A673 (cell line): Measurements from ENCODE around the gene CEP44. TPM values are rescaled to one million over a fixed set of nuclear protein-coding genes. Genes with fewer than 3 reads are reported as not detected.

Source experiments
- BruUV-seq: library from RNA; stranded (reverse); fragments of 400-500 nt; replicated peaks from 2 replicates; lab custom pipeline; 2021; lab: Mats Ljungman, UMichigan
- CTCF ChIA-PET: fragments of 300-600 bp; sonication (Branson Sonifier 250); formaldehyde crosslinking; loops from one replicate; lab custom pipeline; 2022; ENCODE audit warnings: antibody characterized with exemption; lab: Charles Lee
- POLR2A ChIA-PET: fragments of 300-600 bp; sonication (Branson Sonifier 250); formaldehyde crosslinking; loops from one replicate; lab custom pipeline; 2022; ENCODE audit warnings: antibody characterized with exemption; ENCODE audit not compliant: low non-redundant PET; lab: Charles Lee
- DNase-seq: peaks from one replicate; pipeline ENCODE4 v3.0.0-alpha.2; 2015; ENCODE audit warnings: low spot score
- H3K27ac ChIP-seq: fragments of 200-600 bp; sonication (generic); 2 replicates; pipeline ENCODE4 v1.5.1; 2016; ENCODE audit warnings: mixed run types, low read depth, mild to moderate bottlenecking, mixed read lengths, antibody characterized with exemption, low read length; ENCODE audit not compliant: poor library complexity, severe bottlenecking
- H3K27me3 ChIP-seq: fragments of 200-600 bp; sonication (generic); replicated peaks from 2 replicates; pipeline ENCODE4 v1.6.1; 2017; ENCODE audit warnings: mixed run types, low read depth, mild to moderate bottlenecking, mixed read lengths, antibody characterized with exemption, low read length; ENCODE audit not compliant: insufficient read depth, poor library complexity
- H3K36me3 ChIP-seq: fragments of 200-600 bp; sonication (generic); 2 replicates; pipeline ENCODE4 v1.6.1; 2016; ENCODE audit warnings: mixed run types, mild to moderate bottlenecking, mixed read lengths, antibody characterized with exemption, low read length; ENCODE audit not compliant: insufficient read depth, poor library complexity, severe bottlenecking
- H3K4me1 ChIP-seq: fragments of 200-600 bp; sonication (generic); 2 replicates; pipeline ENCODE4 v1.6.1; 2017; ENCODE audit warnings: mixed run types, mild to moderate bottlenecking, mixed read lengths, antibody characterized with exemption, low read length; ENCODE audit not compliant: insufficient read depth, poor library complexity, severe bottlenecking
- H3K4me3 ChIP-seq: fragments of 200-600 bp; sonication (generic); 2 replicates; pipeline ENCODE4 v1.5.1; 2016; ENCODE audit warnings: low read depth, mixed run types, mild to moderate bottlenecking, mixed read lengths, low read length; ENCODE audit not compliant: poor library complexity, severe bottlenecking
- H3K9me3 ChIP-seq: fragments of 200-600 bp; sonication (generic); 2 replicates; pipeline ENCODE4 v1.6.1; 2016; ENCODE audit warnings: mixed run types, low read depth, mild to moderate bottlenecking, mixed read lengths, antibody characterized with exemption, low read length; ENCODE audit not compliant: poor library complexity, severe bottlenecking
- CTCF ChIP-seq: fragments of 300-800, 200-600 bp; sonication (generic); conservative IDR thresholded peaks from 2 replicates; pipeline ENCODE4 v1.5.1; 2017; ENCODE audit warnings: low read depth, mild to moderate bottlenecking, antibody characterized with exemption, low read length, moderate library complexity, mixed read lengths
- EZH2 ChIP-seq: fragments of 200-600 bp; sonication (generic); IDR thresholded peaks from 2 replicates; pipeline ENCODE4 v1.6.1; 2017; ENCODE audit warnings: borderline replicate concordance, low read depth, mild to moderate bottlenecking, mixed read lengths, antibody characterized with exemption, low read length; ENCODE audit not compliant: poor library complexity, severe bottlenecking
- intact Hi-C: fragments of 100-400 bp; cut with micrococcal nuclease; formaldehyde crosslinking; loops from one replicate; pipeline ENCODE4 v1.10.0; 2022; ENCODE audit not compliant: unreplicated experiment
- total RNA-seq: library from RNA; stranded (reverse); gene quantifications from 2 replicates; pipeline ENCODE4 v1.2.3, GENCODE V29; 2021

The CEP44 gene
- total RNA-seq, 1 experiment from 2014 or later: 22.3 TPM

GRCh38 chr4:174266416-174266815 lies 17.3 kb upstream of the CEP44 start:
- Histone ChIP-seq H3K27me3 (no peaks in the 10 kb centered on the region), H3K9me3 (no peaks in the 10 kb centered on the region), H3K4me3 (no peak overlapping the region), H3K27ac (no peak overlapping the region), H3K4me1 (peaks cover 16% of the 10 kb centered on the region), H3K36me3 (no peaks in the 10 kb centered on the region)
- BruUV-seq: no TSS peak
- no peak for TF ChIP-seq CTCF
- TF ChIP-seq EZH2: no peak
- intact Hi-C loops: no loop called here
- ChIA-PET CTCF (no interaction called here), POLR2A (no interaction called here)
- DNase-seq: no peak

DNA sequence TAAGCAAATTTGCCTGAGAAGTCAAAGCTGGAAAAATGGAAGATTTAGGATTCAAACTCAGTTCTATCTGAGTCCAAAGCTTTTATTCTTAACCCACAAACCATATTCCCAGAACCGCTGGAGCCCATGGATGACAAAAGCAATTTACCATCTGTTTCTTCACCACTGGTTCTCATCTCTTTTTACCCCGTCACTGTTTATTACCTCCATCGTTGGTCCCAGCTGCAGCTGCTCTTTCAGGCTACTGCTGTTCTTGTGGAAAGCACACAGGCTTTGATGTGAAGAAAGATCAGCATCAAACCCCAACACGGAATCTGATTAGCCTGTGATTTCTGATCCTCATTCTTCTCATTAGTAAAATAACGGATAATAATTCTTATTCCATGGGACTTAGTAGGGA lies 9.8 kb upstream of the CEP44 start:
- ChIA-PET POLR2A (interaction anchor here (0.5 kb wide), 1 partner anchor 23 kb away, joined by 5 read pairs; no protein-coding TSS in a partner anchor), CTCF (no interaction called here)
- no peak for DNase-seq
- Histone ChIP-seq H3K27me3 (no peaks in the 10 kb centered on the region), H3K4me1 (no peaks in the 10 kb centered on the region), H3K36me3 (no peaks in the 10 kb centered on the region), H3K27ac (no peak overlapping the region), H3K9me3 (no peaks in the 10 kb centered on the region), H3K4me3 (no peak overlapping the region)
- no peak for TF ChIP-seq CTCF
- TF ChIP-seq EZH2: no peak
- intact Hi-C loops: no loop called here
- BruUV-seq: no TSS peak

GRCh38 chr4:174274436-174274835 lies 9.3 kb upstream of the CEP44 start:
- Histone ChIP-seq H3K4me3 (no peak overlapping the region), H3K9me3 (peaks cover 4% of the 10 kb centered on the region), H3K4me1 (no peaks in the 10 kb centered on the region), H3K27ac (no peak overlapping the region), H3K27me3 (no peaks in the 10 kb centered on the region), H3K36me3 (no peaks in the 10 kb centered on the region)
- TF ChIP-seq EZH2: no peak
- no peak for TF ChIP-seq CTCF
- no TSS peak for BruUV-seq
- ChIA-PET CTCF (no interaction called here), POLR2A (no interaction called here)
- DNase-seq: no peak
- intact Hi-C loops: no loop called here
